Tibial nerve (tissue), 4 donors: ENCODE data around the gene LAMB1.

Experiments used
- EP300 ChIP-seq, 2 donors: sonication (generic); formaldehyde crosslinking; IDR thresholded peaks; one replicate each; pipeline ENCODE4 v1.6.1; 2017; ENCODE audit warnings: antibody characterized with exemption in 2 of 2, mild to moderate bottlenecking in 1 of 2
- POLR2A ChIP-seq, 2 donors: fragments of 450-650 bp; IDR thresholded peaks; one replicate each; pipeline ENCODE4 v1.6.1; 2017; ENCODE audit warnings: antibody characterized with exemption in 2 of 2, mild to moderate bottlenecking in 2 of 2, moderate library complexity in 2 of 2
- TF ChIP-seq, protein P1 (sequence below), 5 experiments: fragments of 200-600 bp in 3 of 5; fragments of 450-650 bp in 2 of 5; sonication (generic) in 3 of 5; IDR thresholded peaks; one replicate each; pipeline ENCODE4 v1.5.1; 2016 to 2019; ENCODE audit warnings: antibody characterized with exemption in 5 of 5, mild to moderate bottlenecking in 3 of 5, moderate library complexity in 2 of 5

DNA sequence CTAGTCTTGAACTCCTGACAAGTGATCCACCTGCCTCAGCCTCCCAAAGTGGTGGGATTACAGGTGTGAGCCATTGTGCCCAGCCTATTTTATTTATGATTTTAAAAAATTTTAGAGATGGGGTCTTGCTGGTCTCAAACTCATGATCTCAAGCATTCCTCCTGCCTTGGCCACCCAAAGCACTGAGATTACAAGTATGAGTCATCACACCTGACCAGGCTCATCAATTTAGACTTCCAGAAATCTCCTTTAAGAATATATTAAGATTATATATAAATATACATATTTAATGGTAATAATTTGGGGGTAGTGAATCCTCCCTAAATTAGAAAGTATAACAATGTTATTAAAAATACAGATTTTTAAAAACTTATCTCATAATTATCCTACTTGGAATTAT is 29.1 kb downstream of the LAMB1 start:
- TF ChIP-seq, protein P1, sequence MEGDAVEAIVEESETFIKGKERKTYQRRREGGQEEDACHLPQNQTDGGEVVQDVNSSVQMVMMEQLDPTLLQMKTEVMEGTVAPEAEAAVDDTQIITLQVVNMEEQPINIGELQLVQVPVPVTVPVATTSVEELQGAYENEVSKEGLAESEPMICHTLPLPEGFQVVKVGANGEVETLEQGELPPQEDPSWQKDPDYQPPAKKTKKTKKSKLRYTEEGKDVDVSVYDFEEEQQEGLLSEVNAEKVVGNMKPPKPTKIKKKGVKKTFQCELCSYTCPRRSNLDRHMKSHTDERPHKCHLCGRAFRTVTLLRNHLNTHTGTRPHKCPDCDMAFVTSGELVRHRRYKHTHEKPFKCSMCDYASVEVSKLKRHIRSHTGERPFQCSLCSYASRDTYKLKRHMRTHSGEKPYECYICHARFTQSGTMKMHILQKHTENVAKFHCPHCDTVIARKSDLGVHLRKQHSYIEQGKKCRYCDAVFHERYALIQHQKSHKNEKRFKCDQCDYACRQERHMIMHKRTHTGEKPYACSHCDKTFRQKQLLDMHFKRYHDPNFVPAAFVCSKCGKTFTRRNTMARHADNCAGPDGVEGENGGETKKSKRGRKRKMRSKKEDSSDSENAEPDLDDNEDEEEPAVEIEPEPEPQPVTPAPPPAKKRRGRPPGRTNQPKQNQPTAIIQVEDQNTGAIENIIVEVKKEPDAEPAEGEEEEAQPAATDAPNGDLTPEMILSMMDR (IDR thresholded peaks at IDR 0.05), result no peak
- TF ChIP-seq POLR2A (IDR thresholded peaks at IDR 0.05), result no peak
- TF ChIP-seq EP300 (IDR thresholded peaks at IDR 0.05), result no peak
